T-helper 17 cell (primary cell): Measurements from ENCODE around the gene KAZN. TPM values are rescaled to one million over a fixed set of nuclear protein-coding genes. Genes with fewer than 3 reads are reported as not detected.

Experiments used
- ATAC-seq: fragments of 150-1000 bp; cut with Tn5 transposase; 2 replicates; pipeline ENCODE4 v1.10.0; 2021; ENCODE audit warnings: mild to moderate bottlenecking, moderate library complexity
- DNase-seq, 3 donors: peaks; one replicate each; pipeline versions ENCODE4 v3.0.0 to v3.0.0-alpha.2; 2020 to 2021
- H3K9me3 ChIP-seq: one replicate; pipeline ENCODE4 v1.7.0; 2013; ENCODE audit warnings: low read length, mild to moderate bottlenecking; ENCODE audit not compliant: control insufficient read depth, poor library complexity, severe bottlenecking
- H3K27ac Mint-ChIP-seq: one replicate; pipeline ENCODE4 v1.8.0; 2022; ENCODE audit warnings: mild to moderate bottlenecking, moderate library complexity, mixed read lengths
- H3K27me3 Mint-ChIP-seq: one replicate; pipeline ENCODE4 v1.8.0; 2022; ENCODE audit warnings: mixed read lengths
- H3K36me3 Mint-ChIP-seq: one replicate; pipeline ENCODE4 v1.8.0; 2022; ENCODE audit warnings: low read depth, mixed read lengths
- H3K4me1 Mint-ChIP-seq: one replicate; pipeline ENCODE4 v1.8.0; 2022; ENCODE audit warnings: mild to moderate bottlenecking, mixed read lengths
- H3K4me3 Mint-ChIP-seq: one replicate; pipeline ENCODE4 v1.8.0; 2022; ENCODE audit warnings: mild to moderate bottlenecking, moderate library complexity, mixed read lengths
- total RNA-seq, 4 donors: library from RNA in 2 of 4; stranded (reverse) in 2 of 4; gene quantifications; one replicate each; pipeline ENCODE4 v1.2.3 and lab custom pipeline; 2022 to 2026

Gene KAZN
- total RNA-seq, 2 donors from 2014 or later, result 0.10 to 0.62 TPM

GRCh38 chr1:14662116-14662515, 63.6 kb downstream of the KAZN start:
- Mint-ChIP-seq H3K4me1 (no peaks in the 10 kb centered on the region), H3K27ac (no peak overlapping the region), H3K4me3 (no peak overlapping the region), H3K36me3 (no peaks in the 10 kb centered on the region), H3K27me3 (peaks cover 19% of the 10 kb centered on the region)
- DNase-seq (no peak), ATAC-seq (no peak)
- H3K9me3 ChIP-seq, result no peaks in the 10 kb centered on the region

GRCh38 chr1:14663773-14664172, 65.3 kb downstream of the KAZN start:
- Mint-ChIP-seq H3K4me1 (no peaks in the 10 kb centered on the region), H3K36me3 (no peaks in the 10 kb centered on the region), H3K4me3 (no peak overlapping the region), H3K27ac (no peak overlapping the region), H3K27me3 (peaks cover 11% of the 10 kb centered on the region)
- no peaks in the 10 kb centered on the region for H3K9me3 ChIP-seq
- ATAC-seq (no peak), DNase-seq (no peak)

- H3K9me3 ChIP-seq, result no peaks in the 10 kb centered on the region
- no peak for DNase-seq
- H3K27me3 Mint-ChIP-seq, result peaks cover 13% of the 10 kb centered on the region
- no peak for ATAC-seq
- no peaks in the 10 kb centered on the region for H3K36me3 Mint-ChIP-seq
- no peak overlapping the region for H3K4me3 Mint-ChIP-seq
- no peak overlapping the region for H3K27ac Mint-ChIP-seq
- no peaks in the 10 kb centered on the region for H3K4me1 Mint-ChIP-seq
These were observed 67.9 kb downstream of the KAZN start for GRCh38 chr1:14666373-14666772.

- no peaks in the 10 kb centered on the region for H3K4me1 Mint-ChIP-seq
- no peak overlapping the region for H3K27ac Mint-ChIP-seq
- no peaks in the 10 kb centered on the region for H3K36me3 Mint-ChIP-seq
- ATAC-seq (no peak), DNase-seq (no peak)
- peaks cover 19% of the 10 kb centered on the region for H3K27me3 Mint-ChIP-seq
- H3K9me3 ChIP-seq, result no peaks in the 10 kb centered on the region
- H3K4me3 Mint-ChIP-seq, result no peak overlapping the region
These were observed 68.6 kb downstream of the KAZN start for GRCh38 chr1:14666962-14667650.

- no peaks in the 10 kb centered on the region for H3K4me1 Mint-ChIP-seq
- no peak overlapping the region for H3K27ac Mint-ChIP-seq
- peaks cover 19% of the 10 kb centered on the region for H3K27me3 Mint-ChIP-seq
- DNase-seq (no peak), ATAC-seq (no peak)
- no peaks in the 10 kb centered on the region for H3K36me3 Mint-ChIP-seq
- no peaks in the 10 kb centered on the region for H3K9me3 ChIP-seq
- no peak overlapping the region for H3K4me3 Mint-ChIP-seq
These were observed 69.1 kb downstream of the KAZN start for GRCh38 chr1:14667651-14667984.

GRCh38 chr1:14668538-14668937, 70.1 kb downstream of the KAZN start:
- Mint-ChIP-seq H3K36me3 (no peaks in the 10 kb centered on the region), H3K27me3 (peaks cover 19% of the 10 kb centered on the region), H3K4me3 (no peak overlapping the region), H3K4me1 (no peaks in the 10 kb centered on the region), H3K27ac (no peak overlapping the region)
- ATAC-seq, result no peak
- no peaks in the 10 kb centered on the region for H3K9me3 ChIP-seq
- DNase-seq, result no peak

GRCh38 chr1:14672005-14672404, 73.5 kb downstream of the KAZN start:
- ATAC-seq (no peak), DNase-seq (no peak)
- Mint-ChIP-seq H3K27me3 (peaks cover 15% of the 10 kb centered on the region), H3K4me1 (no peaks in the 10 kb centered on the region), H3K4me3 (no peak overlapping the region), H3K36me3 (no peaks in the 10 kb centered on the region), H3K27ac (no peak overlapping the region)
- H3K9me3 ChIP-seq, result no peaks in the 10 kb centered on the region

- H3K9me3 ChIP-seq, result no peaks in the 10 kb centered on the region
- ATAC-seq (no peak), DNase-seq (no peak)
- H3K4me3 Mint-ChIP-seq, result no peak overlapping the region
- no peaks in the 10 kb centered on the region for H3K36me3 Mint-ChIP-seq
- peaks cover 15% of the 10 kb centered on the region for H3K27me3 Mint-ChIP-seq
- H3K4me1 Mint-ChIP-seq, result no peaks in the 10 kb centered on the region
- no peak overlapping the region for H3K27ac Mint-ChIP-seq
These were observed 75.5 kb downstream of the KAZN start for GRCh38 chr1:14674030-14674429.

- Mint-ChIP-seq H3K27me3 (peaks cover 6% of the 10 kb centered on the region), H3K4me1 (no peaks in the 10 kb centered on the region), H3K27ac (no peak overlapping the region), H3K36me3 (no peaks in the 10 kb centered on the region), H3K4me3 (no peak overlapping the region)
- ATAC-seq (no peak), DNase-seq (no peak)
- H3K9me3 ChIP-seq, result no peaks in the 10 kb centered on the region
These were observed 77.9 kb downstream of the KAZN start for GRCh38 chr1:14676400-14676799.

GRCh38 chr1:14677292-14677971, 78.9 kb downstream of the KAZN start:
- ATAC-seq, result no peak

GRCh38 chr1:14678011-14678638, 79.6 kb downstream of the KAZN start:
- H3K9me3 ChIP-seq, result no peaks in the 10 kb centered on the region
- ATAC-seq (no peak), DNase-seq (no peak)
- Mint-ChIP-seq H3K36me3 (no peaks in the 10 kb centered on the region), H3K27me3 (no peaks in the 10 kb centered on the region), H3K27ac (no peak overlapping the region), H3K4me3 (no peak overlapping the region), H3K4me1 (peaks cover 2% of the 10 kb centered on the region)

More at GRCh38 chr1:14677292-14677971, 78.9 kb downstream of the KAZN start:
- no peak for DNase-seq
- H3K4me1 Mint-ChIP-seq, result peaks cover 2% of the 10 kb centered on the region
- no peak overlapping the region for H3K27ac Mint-ChIP-seq
- H3K9me3 ChIP-seq, result no peaks in the 10 kb centered on the region
- H3K36me3 Mint-ChIP-seq, result no peaks in the 10 kb centered on the region
- no peak overlapping the region for H3K4me3 Mint-ChIP-seq
- no peaks in the 10 kb centered on the region for H3K27me3 Mint-ChIP-seq

GRCh38 chr1:14679027-14679688, 80.7 kb downstream of the KAZN start:
- no peaks in the 10 kb centered on the region for H3K27me3 Mint-ChIP-seq
- H3K27ac Mint-ChIP-seq, result no peak overlapping the region
- no peak for DNase-seq
- peaks cover 2% of the 10 kb centered on the region for H3K4me1 Mint-ChIP-seq
- ATAC-seq, result no peak
- H3K36me3 Mint-ChIP-seq, result no peaks in the 10 kb centered on the region
- no peaks in the 10 kb centered on the region for H3K9me3 ChIP-seq
- H3K4me3 Mint-ChIP-seq, result no peak overlapping the region

- Mint-ChIP-seq H3K4me1 (peaks cover 2% of the 10 kb centered on the region), H3K4me3 (no peak overlapping the region), H3K27ac (no peak overlapping the region), H3K27me3 (no peaks in the 10 kb centered on the region), H3K36me3 (no peaks in the 10 kb centered on the region)
- H3K9me3 ChIP-seq, result no peaks in the 10 kb centered on the region
- no peak for ATAC-seq
- no peak for DNase-seq
These were observed 82.7 kb downstream of the KAZN start for GRCh38 chr1:14681182-14681581.
